ENCODE measurements around the gene LYSMD4.

LYSMD4 gene

DNA sequence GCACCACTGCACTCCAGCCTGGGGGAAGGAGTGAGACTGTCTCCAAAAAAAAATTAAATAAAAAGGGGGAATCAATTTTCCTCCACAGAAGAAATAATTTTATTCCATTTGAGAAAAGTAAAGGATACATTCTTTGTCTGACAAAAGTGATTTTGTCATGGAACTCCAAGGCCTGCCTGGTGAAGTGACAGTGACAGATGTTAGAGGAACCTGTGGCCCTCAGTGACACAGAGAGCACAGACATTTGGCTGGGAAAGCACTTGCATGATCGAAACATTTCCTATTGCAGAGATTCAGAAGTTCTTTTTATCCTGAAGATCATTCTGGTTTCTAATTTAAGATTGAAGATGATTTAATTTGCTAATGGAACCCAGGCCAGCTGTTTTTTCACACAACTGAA is 5.9 kb downstream of the LYSMD4 start:
- ATAC-seq = no peak
- TF ChIP-seq SNAI2 (CRISPR knock-in tag; IDR thresholded peaks at IDR 0.05) (no peak), BACH2 (CRISPR knock-in tag; IDR thresholded peaks at IDR 0.05; ENCODE audit: borderline replicate concordance) (no peak), GLIS3 (CRISPR knock-in tag; IDR thresholded peaks at IDR 0.05) (no peak), ESRRG (CRISPR knock-in tag; IDR thresholded peaks at IDR 0.05) (no peak), ZNF8 (CRISPR knock-in tag; IDR thresholded peaks at IDR 0.05) (no peak), TOX (CRISPR knock-in tag; IDR thresholded peaks at IDR 0.05; ENCODE audit: borderline replicate concordance) (no peak), ZNF70 (CRISPR knock-in tag; IDR thresholded peaks at IDR 0.05) (no peak), ARNTL (CRISPR knock-in tag; IDR thresholded peaks at IDR 0.05; ENCODE audit: borderline replicate concordance, low read depth) (no peak), ZC3H10 (CRISPR knock-in tag; IDR thresholded peaks at IDR 0.05) (no peak), ISL1 (CRISPR knock-in tag; IDR thresholded peaks at IDR 0.05) (no peak), ZNF565 (CRISPR knock-in tag; conservative IDR thresholded peaks at IDR 0.05; ENCODE audit: low read depth) (no peak), CSDC2 (CRISPR knock-in tag; IDR thresholded peaks at IDR 0.05) (no peak), PPARA (CRISPR knock-in tag; IDR thresholded peaks at IDR 0.05; ENCODE audit: borderline replicate concordance) (no peak), RARB (CRISPR knock-in tag; IDR thresholded peaks at IDR 0.05) (no peak)
- TF ChIP-seq, protein P1, sequence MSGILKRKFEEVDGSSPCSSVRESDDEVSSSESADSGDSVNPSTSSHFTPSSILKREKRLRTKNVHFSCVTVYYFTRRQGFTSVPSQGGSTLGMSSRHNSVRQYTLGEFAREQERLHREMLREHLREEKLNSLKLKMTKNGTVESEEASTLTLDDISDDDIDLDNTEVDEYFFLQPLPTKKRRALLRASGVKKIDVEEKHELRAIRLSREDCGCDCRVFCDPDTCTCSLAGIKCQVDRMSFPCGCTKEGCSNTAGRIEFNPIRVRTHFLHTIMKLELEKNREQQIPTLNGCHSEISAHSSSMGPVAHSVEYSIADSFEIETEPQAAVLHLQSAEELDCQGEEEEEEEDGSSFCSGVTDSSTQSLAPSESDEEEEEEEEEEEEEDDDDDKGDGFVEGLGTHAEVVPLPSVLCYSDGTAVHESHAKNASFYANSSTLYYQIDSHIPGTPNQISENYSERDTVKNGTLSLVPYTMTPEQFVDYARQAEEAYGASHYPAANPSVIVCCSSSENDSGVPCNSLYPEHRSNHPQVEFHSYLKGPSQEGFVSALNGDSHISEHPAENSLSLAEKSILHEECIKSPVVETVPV (CRISPR knock-in tag; IDR thresholded peaks at IDR 0.05) = no peak
- TF ChIP-seq, protein P2, sequence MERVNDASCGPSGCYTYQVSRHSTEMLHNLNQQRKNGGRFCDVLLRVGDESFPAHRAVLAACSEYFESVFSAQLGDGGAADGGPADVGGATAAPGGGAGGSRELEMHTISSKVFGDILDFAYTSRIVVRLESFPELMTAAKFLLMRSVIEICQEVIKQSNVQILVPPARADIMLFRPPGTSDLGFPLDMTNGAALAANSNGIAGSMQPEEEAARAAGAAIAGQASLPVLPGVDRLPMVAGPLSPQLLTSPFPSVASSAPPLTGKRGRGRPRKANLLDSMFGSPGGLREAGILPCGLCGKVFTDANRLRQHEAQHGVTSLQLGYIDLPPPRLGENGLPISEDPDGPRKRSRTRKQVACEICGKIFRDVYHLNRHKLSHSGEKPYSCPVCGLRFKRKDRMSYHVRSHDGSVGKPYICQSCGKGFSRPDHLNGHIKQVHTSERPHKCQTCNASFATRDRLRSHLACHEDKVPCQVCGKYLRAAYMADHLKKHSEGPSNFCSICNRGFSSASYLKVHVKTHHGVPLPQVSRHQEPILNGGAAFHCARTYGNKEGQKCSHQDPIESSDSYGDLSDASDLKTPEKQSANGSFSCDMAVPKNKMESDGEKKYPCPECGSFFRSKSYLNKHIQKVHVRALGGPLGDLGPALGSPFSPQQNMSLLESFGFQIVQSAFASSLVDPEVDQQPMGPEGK (CRISPR knock-in tag; IDR thresholded peaks at IDR 0.05; ENCODE audit: borderline replicate concordance) = no peak
- TF ChIP-seq, protein P3, sequence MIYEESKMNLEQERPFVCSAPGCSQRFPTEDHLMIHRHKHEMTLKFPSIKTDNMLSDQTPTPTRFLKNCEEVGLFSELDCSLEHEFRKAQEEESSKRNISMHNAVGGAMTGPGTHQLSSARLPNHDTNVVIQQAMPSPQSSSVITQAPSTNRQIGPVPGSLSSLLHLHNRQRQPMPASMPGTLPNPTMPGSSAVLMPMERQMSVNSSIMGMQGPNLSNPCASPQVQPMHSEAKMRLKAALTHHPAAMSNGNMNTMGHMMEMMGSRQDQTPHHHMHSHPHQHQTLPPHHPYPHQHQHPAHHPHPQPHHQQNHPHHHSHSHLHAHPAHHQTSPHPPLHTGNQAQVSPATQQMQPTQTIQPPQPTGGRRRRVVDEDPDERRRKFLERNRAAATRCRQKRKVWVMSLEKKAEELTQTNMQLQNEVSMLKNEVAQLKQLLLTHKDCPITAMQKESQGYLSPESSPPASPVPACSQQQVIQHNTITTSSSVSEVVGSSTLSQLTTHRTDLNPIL (CRISPR knock-in tag; IDR thresholded peaks at IDR 0.05; ENCODE audit: low read depth) = no peak
- TF ChIP-seq, protein P4, sequence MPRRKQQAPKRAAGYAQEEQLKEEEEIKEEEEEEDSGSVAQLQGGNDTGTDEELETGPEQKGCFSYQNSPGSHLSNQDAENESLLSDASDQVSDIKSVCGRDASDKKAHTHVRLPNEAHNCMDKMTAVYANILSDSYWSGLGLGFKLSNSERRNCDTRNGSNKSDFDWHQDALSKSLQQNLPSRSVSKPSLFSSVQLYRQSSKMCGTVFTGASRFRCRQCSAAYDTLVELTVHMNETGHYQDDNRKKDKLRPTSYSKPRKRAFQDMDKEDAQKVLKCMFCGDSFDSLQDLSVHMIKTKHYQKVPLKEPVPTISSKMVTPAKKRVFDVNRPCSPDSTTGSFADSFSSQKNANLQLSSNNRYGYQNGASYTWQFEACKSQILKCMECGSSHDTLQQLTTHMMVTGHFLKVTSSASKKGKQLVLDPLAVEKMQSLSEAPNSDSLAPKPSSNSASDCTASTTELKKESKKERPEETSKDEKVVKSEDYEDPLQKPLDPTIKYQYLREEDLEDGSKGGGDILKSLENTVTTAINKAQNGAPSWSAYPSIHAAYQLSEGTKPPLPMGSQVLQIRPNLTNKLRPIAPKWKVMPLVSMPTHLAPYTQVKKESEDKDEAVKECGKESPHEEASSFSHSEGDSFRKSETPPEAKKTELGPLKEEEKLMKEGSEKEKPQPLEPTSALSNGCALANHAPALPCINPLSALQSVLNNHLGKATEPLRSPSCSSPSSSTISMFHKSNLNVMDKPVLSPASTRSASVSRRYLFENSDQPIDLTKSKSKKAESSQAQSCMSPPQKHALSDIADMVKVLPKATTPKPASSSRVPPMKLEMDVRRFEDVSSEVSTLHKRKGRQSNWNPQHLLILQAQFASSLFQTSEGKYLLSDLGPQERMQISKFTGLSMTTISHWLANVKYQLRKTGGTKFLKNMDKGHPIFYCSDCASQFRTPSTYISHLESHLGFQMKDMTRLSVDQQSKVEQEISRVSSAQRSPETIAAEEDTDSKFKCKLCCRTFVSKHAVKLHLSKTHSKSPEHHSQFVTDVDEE (CRISPR knock-in tag; IDR thresholded peaks at IDR 0.05) = no peak
- TF ChIP-seq, protein P5, sequence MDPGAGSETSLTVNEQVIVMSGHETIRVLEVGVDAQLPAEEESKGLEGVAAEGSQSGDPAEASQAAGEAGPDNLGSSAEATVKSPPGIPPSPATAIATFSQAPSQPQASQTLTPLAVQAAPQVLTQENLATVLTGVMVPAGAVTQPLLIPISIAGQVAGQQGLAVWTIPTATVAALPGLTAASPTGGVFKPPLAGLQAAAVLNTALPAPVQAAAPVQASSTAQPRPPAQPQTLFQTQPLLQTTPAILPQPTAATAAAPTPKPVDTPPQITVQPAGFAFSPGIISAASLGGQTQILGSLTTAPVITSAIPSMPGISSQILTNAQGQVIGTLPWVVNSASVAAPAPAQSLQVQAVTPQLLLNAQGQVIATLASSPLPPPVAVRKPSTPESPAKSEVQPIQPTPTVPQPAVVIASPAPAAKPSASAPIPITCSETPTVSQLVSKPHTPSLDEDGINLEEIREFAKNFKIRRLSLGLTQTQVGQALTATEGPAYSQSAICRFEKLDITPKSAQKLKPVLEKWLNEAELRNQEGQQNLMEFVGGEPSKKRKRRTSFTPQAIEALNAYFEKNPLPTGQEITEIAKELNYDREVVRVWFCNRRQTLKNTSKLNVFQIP (CRISPR knock-in tag; IDR thresholded peaks at IDR 0.05; ENCODE audit: borderline replicate concordance, low read depth) = no peak

DNA sequence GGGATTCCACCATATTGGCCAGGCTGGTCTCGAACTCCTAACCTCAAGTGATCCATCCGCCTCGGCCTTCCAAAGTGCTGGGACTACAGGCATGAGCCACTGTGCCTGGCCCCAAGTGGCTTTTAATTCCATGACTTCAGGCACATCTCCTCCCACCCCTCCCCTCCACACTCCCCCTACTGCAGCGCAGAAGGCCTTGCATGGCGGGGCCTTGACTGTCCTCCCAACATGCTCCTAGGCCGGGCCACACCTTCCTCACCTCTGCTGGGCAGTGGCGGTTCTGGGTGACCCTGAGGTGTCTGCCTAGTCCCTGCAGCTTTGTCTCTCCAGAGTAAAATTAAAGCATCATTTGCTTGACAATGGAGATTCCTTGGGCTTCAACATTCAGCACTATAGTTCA is 6.9 kb downstream of the LYSMD4 start:
- no peak for ATAC-seq
- no peak for TF ChIP-seq ZFP30 (CRISPR knock-in tag; IDR thresholded peaks at IDR 0.05)
- TF ChIP-seq ZFP3 (CRISPR knock-in tag; IDR thresholded peaks at IDR 0.05) = no peak

DNA sequence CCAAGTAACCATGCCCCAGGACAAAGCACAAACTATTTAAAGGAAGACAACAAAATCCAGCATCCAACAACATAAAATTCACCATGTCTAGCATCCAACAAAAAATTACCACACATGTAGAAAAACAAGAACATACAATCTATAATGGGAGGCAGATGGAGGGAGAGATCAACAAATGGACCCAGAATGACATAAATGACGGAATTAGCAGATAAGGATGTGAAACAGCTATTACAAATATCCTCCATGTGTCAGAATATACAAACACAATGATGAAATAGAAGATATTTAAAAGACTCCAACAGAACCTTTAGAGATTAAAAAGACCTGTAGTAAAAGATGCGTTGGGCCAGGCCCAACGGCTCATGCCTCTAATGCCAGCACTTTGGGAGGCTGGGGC is 10.8 kb downstream of the LYSMD4 start:
- ATAC-seq = no peak
- TF ChIP-seq ZFP3 (CRISPR knock-in tag; IDR thresholded peaks at IDR 0.05) = no peak
- no peak for TF ChIP-seq GLIS3 (CRISPR knock-in tag; IDR thresholded peaks at IDR 0.05)
- TF ChIP-seq, protein P4 (CRISPR knock-in tag; IDR thresholded peaks at IDR 0.05) = no peak
- TF ChIP-seq, protein P3 (CRISPR knock-in tag; IDR thresholded peaks at IDR 0.05; ENCODE audit: low read depth) = no peak
- no peak for TF ChIP-seq ZNF70 (CRISPR knock-in tag; IDR thresholded peaks at IDR 0.05)
- TF ChIP-seq ZNF565 (CRISPR knock-in tag; conservative IDR thresholded peaks at IDR 0.05; ENCODE audit: low read depth) = no peak
- no peak for TF ChIP-seq ISL1 (CRISPR knock-in tag; IDR thresholded peaks at IDR 0.05)
- no peak for TF ChIP-seq ZFP30 (CRISPR knock-in tag; IDR thresholded peaks at IDR 0.05)
- TF ChIP-seq, protein P1 (CRISPR knock-in tag; IDR thresholded peaks at IDR 0.05) = no peak
- TF ChIP-seq TOX (CRISPR knock-in tag; IDR thresholded peaks at IDR 0.05; ENCODE audit: borderline replicate concordance) = no peak
- no peak for TF ChIP-seq ESRRG (CRISPR knock-in tag; IDR thresholded peaks at IDR 0.05)
- no peak for TF ChIP-seq TCF4 (CRISPR knock-in tag; IDR thresholded peaks at IDR 0.05; ENCODE audit: borderline replicate concordance)
- TF ChIP-seq RARB (CRISPR knock-in tag; IDR thresholded peaks at IDR 0.05) = no peak
- no peak for TF ChIP-seq CSDC2 (CRISPR knock-in tag; IDR thresholded peaks at IDR 0.05)
- TF ChIP-seq OSR1 (CRISPR knock-in tag; IDR thresholded peaks at IDR 0.05) = no peak
